ENCODE measurements around the gene NAALADL1.
"Not testable (repeated sequence)": the region's sequence is repeated elsewhere in the genome, so short reads cannot be mapped to it uniquely, and the experiment has no call there.

NAALADL1 gene

DNA sequence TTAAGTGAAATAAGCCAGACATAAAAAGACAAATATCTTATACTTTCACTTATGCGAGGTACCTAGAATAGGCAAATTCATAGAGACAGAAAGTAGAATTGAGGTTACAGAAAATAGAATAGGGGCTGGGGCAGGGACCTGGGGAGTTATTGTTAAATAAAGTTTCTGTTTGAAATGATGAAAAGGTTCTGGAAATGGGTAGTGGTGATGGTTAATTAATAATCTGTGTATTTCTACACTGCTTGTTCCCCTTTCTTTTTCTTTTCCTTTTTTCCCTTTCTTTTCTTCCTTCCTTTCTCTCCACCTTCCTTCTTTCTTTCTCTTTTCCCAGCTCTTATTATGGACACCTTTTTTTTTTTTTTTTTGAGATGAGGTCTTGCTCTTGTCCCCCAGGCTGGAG, 2.8 kb downstream of the NAALADL1 start:
- no peak for DNase-seq (ENCODE audit: low read depth in 3 of 3, low spot score in 1 of 3)

DNA sequence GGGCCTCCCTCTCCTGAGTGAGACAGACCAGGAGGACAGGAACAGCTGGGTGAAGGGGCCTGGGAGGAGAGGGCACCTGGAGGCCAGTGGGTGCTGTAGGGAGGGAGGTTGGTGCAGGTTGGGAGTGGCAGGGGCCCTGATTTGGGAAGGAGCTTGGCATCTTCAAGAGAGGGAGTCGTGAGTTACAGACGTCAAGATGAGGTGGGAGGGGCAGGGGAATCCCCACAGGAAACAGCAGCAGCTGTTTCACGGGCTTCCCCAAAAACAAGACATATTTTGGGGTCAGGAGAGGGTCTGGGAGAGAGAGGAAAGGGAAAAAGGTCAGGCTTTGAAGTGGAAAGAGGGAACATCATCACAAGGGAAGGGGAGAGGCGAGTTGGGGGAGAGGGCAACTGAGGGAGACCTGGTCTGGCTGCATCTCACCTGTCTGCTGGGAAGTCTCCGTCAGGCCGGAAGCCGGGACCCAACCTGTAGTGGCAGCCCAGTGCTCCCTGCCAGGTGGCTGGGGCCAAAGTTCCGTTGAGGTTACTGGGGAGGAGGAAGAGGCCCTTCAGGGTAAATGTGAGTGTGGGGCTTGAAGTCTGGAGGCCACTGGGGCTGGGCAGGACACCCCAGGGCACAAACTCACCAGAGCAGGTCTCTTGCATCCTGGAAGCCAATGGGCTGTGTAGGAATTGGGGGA, 4.4 kb downstream of the NAALADL1 start:
- no peak for DNase-seq (ENCODE audit: low read depth in 3 of 3, low spot score in 1 of 3)

DNA sequence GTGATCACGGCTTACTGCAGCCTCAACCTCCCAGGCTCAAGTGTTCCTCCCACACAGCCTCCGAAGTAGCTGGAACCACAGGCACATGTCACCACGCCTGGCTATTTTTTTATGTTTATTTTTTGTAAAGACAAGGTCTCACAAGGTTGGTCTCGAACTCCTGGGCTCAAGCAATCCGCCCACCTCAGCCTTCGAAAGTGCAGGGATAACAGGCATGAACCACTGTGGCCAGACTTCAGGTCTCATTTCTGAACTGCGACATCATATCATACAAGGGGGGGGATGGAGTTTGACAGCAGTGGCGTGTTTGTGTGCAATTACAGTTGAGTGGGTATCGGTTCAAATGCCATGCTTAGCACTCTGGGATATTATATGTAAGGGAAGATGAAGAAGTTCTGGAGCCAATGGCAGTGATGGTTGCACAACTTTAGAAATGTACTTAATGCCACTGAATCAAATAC, 6.9 kb downstream of the NAALADL1 start:
- no peak for DNase-seq (ENCODE audit: low read depth in 3 of 3, low spot score in 1 of 3)

DNA sequence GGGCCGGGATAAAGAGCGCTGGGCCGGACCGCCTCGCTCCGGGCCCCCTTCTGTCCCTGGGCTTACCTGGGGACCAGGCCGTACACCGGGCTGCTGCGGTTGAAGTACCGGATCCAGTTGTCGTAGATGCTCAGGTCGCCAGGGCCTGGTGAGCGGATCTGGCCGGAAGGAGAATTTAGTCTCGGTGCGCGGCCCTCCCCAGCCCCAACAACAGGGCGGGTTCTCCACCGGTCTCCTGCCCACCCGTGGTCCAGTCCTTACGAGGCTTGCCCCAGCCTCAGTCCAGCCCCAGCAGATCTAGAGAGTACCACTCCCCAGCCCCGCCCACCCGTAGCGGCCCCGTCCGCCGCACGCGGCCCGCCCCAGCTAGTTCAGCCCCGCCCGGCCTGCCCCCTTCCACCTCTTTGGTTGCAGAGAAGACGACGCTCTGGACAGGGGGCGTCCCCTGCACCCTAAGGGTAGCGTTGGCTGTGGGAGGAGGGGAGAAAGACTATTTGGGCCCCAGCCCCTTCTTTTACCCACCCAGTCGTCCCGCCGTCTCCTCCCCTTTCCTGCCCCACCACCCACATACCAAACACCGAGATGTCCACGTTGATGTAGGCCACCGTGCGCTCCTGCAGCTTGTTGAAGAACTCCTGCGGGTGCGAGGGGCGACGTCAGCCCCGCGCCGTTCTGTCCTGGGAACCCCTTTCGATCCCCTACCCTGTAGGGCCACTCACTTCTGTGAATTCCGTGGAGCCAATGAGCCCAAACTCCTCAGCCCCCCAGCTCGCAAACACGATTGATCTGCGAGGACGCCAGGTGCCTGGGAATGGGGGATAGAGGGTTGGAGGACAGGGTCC, 10.6 kb downstream of the NAALADL1 start:
- DNase-seq (ENCODE audit: low read depth in 3 of 3, low spot score in 1 of 3), result peak in 1 of 3 donors; percentile 25

DNA sequence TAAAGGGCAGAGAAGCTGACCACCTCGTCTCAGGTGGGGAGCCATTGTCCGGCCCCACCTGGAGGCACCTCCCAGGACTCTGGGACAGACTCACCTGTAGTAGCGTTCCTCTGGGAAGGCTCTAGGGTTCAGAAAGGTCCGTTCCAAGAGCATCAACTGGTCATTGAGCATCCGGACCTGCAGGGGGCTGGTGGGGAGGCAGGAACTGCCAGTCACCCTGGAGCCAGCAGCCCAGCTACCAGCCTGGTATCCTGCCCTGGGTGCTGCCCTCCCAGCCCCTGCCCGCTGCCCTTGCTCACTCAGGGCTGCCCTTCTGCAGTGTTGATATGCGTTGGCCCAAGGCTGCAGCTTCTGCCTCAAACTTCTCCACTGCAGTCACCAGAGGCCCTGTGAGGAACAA, 12.6 kb downstream of the NAALADL1 start:
- no peak for DNase-seq (ENCODE audit: low read depth in 3 of 3, low spot score in 1 of 3)

DNA sequence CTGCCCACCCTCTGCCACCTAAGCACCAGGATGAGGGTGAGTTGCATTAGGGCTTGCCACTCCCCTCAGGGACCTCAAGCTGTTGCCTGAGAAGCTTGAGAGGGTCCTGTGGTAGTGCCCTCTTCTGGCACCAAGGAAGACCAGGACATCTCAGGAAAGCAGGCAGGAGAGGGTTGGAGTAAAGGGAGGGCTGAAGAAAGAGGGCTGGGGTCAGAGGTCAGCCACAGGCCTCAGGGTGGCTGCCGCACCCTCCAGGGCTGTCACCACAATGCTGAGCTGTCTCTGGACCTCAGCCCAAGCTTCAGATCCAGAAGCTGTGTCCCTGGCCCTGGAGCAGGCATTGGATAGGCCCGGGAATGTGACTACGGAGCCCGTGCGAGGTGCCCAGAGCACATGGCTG, 13.3 kb downstream of the NAALADL1 start:
- no peak for DNase-seq (ENCODE audit: low read depth in 3 of 3, low spot score in 1 of 3)

DNA sequence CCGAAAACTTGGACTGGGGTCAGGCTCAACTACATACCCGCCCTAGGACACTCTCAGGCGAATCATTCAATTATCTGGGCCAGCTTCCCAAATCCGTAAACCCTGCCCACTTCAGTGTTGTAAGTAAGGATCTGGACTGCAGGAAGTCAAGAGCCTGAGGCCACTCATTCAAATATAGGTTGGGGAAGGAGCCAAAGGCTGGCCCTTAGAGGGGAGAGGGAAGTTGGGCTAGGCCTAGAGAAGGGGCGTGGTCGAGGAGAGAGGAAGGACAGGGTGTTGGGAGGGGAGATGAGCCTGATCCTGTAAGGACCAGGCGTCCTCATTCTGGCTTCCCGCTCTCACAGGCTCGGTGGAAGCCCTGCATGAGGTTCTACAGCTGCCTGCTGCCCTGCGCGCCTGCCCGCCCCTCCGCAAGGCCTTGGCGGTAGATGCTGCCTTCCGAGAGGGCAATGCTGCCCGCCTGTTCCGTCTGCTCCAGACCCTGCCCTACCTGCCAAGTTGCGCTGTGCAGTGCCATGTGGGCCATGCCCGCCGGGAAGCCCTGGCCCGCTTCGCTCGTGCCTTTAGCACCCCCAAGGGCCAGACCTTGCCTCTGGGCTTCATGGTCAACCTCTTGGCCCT, 14.4 kb downstream of the NAALADL1 start:
- no peak for DNase-seq (ENCODE audit: low read depth in 3 of 3, low spot score in 1 of 3)

DNA sequence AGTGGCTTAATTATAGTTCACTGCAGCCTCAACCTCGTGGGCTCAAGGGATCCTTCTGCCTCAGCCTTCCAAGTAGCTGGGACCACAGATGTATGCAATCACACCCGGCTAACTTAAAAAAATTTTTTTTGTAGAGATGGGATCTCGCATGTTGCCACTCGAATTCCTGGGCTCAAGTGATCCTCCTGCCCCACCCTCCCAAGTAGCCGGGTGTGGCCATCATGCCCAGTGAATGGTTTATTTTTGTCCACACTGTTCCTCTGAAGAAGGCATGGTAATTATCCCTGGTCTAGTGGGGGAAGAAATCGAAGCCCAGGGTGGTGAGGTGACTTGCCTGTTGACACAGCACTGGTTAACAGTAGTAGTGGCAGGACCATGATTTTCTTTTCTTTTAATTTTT, 15.5 kb downstream of the NAALADL1 start:
- no peak for DNase-seq (ENCODE audit: low read depth in 3 of 3, low spot score in 1 of 3)

DNA sequence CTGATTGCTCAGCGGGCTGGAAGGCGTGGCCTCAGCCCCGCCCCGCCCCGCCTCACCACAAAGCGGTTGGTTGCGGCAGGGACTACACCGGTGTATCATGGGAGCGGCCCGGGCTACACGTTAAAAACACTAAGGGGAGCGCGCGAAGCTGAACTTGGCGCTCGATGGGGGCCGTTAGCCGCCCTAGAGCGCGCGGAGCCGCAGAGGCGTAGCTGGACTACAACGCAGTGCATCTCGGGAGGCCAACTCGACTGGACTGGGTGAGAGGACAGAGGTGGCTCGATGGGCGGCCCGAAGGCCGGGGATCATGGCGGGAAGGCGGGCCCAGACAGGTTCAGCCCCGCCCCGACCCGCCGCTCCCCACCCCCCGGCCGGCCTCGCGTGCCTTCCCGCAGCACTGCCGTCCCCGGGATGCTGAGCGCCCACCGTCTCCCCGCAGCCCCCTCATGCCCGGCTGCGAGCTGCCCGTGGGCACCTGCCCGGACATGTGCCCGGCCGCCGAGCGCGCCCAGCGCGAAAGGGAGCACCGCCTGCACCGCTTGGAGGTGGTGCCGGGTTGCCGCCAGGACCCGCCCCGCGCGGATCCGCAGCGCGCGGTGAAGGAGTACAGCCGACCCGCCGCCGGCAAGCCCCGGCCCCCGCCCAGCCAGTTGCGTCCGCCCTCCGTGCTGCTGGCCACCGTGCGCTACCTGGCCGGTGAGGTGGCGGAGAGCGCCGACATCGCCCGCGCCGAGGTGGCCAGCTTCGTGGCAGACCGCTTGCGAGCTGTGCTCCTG, 17.3 kb downstream of the NAALADL1 start, which contains the start of gene SAC3D1:
Gene SAC3D1 (plus strand): TSS at position 364 of the 776 bp plus-strand sequence. CDS start 83 bp downstream, at position 447.
- peak; percentile 66 to 69 (median 68) for DNase-seq (ENCODE audit: low read depth in 3 of 3, low spot score in 1 of 3)

DNA sequence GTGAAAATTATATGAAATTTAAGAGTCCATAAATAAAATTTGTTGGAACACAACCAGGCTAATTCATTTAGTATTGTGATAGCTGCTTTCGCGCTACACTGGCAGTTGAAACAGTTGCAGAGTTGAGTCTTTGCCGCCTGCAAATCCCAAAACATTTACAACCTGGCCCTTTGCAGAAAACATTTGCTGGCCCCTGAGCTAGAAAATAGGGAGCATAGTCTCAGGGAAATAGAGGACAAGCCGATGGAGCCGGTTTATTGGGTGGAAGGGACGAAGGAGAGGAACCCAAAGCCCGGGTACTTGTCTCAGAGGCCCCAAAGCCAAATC, 17.9 kb downstream of the NAALADL1 start:
- DNase-seq (ENCODE audit: low read depth in 3 of 3, low spot score in 1 of 3), result no peak

DNA sequence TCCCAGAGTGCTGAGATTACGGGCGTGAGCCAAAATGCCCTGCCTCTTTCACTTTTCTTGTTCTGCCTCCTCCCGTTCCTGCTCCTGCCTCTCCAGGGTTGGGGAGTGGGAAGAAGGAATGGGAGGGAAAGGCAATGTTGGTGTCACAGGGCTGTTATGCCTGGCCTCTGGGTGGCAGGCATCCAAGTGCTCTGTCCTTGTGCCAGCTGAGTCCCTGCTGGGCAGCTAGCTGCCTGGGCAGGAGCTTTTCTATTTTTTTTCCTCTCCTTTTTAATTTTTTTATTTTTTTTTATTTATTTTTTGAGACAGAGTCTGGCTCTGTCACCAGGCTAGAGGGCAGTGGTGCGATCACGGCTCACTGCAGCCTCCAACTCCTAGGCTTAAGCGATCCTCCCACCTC, 21.4 kb downstream of the NAALADL1 start:
- DNase-seq (ENCODE audit: low read depth in 3 of 3, low spot score in 1 of 3), result no peak

DNA sequence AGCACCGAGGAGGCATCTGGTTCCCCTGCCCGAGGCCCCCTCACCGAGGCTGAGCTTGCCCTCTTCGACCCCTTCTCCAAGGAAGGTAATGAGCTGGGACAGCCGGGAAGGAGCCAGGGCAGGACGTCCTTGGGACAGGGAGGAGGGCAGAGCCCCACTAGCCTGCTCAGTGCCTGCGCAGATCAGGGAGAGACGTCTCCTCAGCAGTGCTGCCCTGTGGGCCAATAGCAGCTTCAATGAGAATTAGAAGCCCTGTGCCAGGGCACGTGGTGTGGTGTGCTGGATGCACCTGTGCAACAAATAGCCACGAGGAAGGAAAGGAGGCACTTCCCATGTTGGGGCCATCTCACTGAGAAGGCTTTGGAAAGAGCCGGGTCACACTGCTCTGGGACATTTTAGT, 22.8 kb downstream of the NAALADL1 start:
- DNase-seq (ENCODE audit: low read depth in 3 of 3, low spot score in 1 of 3), result no peak

DNA sequence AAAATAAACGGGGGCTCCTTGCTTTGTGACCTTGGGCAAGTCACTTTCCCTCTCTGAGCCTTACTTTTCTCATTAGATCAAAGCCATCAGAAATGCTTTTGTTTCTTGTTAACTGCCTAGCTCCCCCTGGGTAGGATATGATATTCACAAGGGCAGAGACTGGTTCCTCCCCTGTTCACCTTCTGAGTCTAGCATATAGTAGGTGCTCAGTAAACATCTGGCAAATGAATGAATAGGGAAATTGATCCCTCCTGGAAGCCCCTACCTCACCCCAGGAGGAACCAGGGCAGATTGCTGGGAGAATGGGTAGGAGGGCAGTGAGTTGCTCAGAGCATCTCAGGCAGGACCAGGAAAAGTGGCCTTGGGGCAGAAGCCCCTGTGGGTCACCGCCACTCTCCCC, 23.9 kb downstream of the NAALADL1 start:
- DNase-seq (ENCODE audit: low read depth in 3 of 3, low spot score in 1 of 3), result no peak

DNA sequence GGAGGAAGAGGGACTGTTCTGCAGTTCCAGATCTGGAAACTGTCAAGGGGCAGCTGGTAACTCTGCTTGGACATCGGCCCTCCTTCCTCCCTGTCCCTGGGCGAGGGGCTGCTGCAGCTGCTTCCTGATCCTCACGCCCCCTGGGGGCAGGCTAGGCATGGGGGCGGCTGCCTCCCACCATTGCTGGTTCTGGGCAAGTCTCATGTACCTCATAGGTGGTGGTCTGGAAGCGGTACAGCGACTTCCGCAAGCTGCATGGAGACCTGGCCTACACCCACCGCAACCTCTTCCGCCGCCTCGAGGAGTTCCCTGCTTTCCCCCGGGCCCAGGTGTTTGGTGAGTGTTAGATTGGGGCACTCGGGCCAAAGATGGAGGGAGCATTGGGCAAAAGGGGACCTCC, 26.1 kb downstream of the NAALADL1 start:
- no peak for DNase-seq (ENCODE audit: low read depth in 3 of 3, low spot score in 1 of 3)

DNA sequence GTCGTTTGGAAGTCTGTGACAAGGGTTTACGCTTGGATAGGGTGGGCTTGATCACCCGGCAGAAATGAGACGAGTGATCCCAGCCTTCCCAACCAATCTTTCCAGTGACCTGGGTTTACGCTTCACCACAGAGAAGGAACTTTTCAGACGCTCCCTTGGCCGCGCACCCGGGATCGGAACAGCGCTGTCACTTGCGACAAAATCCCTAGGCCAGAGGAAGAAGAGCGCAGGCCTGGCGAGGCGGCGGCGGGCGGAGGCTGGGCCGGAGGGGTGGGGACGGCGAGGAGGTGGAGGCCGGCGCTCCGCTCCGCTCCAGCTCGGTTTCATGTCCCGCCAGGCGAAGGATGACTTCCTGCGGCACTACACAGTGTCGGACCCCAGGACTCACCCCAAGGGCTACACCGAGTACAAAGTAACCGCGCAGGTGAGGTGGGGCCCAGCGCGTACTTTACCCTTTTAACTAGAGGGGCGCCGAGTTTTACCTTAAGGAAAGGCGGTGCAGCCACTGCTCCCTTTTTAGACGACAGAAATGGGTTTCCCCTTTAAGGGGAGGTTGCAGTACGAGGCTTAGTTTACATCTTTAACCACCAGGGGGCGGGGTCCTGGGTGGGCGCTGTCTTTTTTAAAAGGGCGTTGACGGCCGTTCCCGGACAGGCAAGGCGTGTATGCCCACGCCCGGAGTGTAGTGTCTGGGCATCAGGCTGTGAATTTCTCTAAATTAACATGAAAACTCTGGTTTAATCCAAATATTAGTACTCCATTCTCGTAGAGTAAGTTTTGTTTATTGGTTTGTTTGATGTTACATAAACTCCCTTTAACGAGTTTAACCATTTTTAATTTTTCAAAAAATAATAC, 30.9 kb downstream of the NAALADL1 start, which contains the start of gene SNX15:
Gene SNX15 (plus strand): TSS at position 227 of the 855 bp plus-strand sequence. CDS start 99 bp downstream, at position 326.
- DNase-seq (ENCODE audit: low read depth in 3 of 3, low spot score in 1 of 3), result peak; percentile 68 to 82 (median 78)

DNA sequence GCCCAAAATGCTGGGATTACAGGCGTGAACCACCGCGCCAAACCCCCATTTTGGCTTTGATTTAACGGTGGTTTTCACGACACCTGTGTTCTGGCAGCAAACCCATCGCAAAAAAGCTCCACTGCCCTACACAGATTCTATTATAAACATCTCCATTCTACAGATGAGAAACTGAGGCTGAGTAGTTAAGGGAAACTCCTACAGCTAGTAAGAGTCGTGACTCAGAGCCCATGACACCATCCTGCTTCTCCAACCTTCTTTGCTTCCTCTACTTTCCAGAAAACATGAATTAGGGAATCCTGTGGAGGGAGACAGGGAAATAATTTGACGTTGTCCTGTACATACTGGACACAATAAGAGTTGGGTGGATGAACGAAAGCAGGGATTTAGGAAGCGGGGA, 31.5 kb downstream of the NAALADL1 start:
- DNase-seq (ENCODE audit: low read depth in 3 of 3, low spot score in 1 of 3), result no peak

DNA sequence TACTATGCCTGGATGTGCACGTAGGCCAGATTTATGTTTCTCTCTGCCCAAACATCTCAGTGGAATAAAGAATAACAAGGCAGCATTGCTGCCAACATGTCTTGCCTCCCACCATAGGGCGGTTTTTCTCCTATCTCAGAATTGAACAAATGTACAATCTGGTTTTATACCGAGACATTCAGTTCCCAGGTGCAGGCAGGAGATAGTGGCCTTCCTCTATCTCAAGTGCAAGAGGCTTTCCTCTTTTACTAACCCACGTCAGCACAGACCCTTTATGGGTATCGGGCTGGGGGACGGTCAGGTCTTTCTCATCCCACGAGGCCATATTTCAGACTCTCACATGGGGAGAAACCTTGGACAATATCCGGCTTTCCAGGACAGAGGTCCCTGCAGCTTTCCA, 34.9 kb downstream of the NAALADL1 start:
- not testable (repeated sequence) for DNase-seq (ENCODE audit: low read depth in 3 of 3, low spot score in 1 of 3)

DNA sequence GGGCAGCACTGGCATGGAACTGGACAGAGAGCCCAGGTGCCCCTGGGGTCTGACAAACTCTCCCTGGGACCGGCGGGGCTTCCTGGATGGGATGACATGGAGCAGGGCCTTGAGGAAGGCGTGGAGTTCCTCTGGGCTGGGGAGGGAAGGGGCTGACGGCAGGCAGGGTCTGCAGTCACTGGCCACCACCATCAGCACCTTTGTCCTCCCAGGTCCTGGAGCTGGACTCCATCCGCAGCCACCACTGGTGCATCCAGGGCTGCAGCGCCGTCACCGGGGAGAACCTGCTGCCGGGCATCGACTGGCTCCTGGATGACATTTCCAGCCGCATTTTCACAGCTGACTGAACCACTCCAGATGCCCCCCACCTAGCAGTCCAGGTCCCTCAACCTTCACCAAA, 36.8 kb downstream of the NAALADL1 start:
- no peak for DNase-seq (ENCODE audit: low read depth in 3 of 3, low spot score in 1 of 3)

DNA sequence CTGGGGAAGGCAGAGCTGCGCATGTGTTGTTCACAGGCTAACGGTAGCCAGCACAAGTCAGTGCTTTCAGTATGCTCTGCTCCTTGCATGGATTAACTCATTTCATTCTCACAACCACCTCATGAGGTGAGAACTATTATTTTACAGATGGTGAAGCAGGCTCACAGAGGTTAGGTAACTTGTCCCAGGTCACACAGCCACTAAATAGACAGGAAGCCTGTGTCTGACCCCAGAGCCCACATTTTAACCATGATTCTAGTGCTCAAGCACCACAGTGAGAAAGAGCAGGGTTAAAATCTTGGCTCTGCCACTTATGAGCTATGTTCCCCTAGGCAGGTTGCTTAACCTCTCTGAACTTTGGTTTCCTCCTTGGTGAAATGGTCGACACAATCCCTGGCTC, 37.4 kb downstream of the NAALADL1 start:
- no peak for DNase-seq (ENCODE audit: low read depth in 3 of 3, low spot score in 1 of 3)

DNA sequence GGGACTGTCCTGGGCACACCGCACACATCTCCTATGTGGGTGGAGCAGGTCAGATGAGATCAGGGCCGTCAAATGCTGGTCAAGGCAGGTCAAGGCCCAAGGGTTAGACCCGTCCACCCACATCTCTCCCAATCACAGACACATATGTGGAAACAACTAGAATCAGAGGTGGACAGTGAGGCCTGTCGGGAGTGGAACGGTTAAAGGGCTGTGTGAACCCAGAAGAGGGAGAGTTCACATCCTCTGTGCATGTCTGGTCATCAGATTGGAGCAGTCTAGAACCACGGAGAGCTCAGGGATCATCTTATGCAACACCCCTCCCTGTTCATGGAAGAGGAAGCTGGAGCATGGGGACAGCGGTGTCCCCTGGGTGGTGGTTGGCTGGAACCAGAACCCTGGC, 38.5 kb downstream of the NAALADL1 start:
- DNase-seq (ENCODE audit: low read depth in 3 of 3, low spot score in 1 of 3), result no peak

All from stimulated activated CD4-positive, alpha-beta T cell treated with anti-CD3 and anti-CD28 coated beads, TNF-alpha, amount 100 ng/mL, for 1 hour (primary cell).